Measurements from ENCODE around the gene ARID4A.
A peak's percentile ranks its signal among the peaks of the same experiment; 100 is the strongest.

Gene ARID4A

GRCh38 chr14:58275527-58276190 is 22.7 kb upstream of the ARID4A start:
- H3K4me1 ChIP-seq (ENCODE audit: control insufficient read depth, insufficient read depth, low read depth, low read length): peaks cover 6% of the 10 kb centered on the region
- peaks cover 4% of the 10 kb centered on the region for H3K79me1 ChIP-seq (replicated peaks; ENCODE audit: low read length, poor library complexity, severe bottlenecking)
- no peak overlapping the region for H2AK5ac ChIP-seq (ENCODE audit: low read length, severe bottlenecking)
- no peak overlapping the region for H4K91ac ChIP-seq (ENCODE audit: low read length)
- H3K9me3 ChIP-seq (ENCODE audit: control insufficient read depth, low read length): no peaks in the 10 kb centered on the region
- H2BK120ac ChIP-seq (ENCODE audit: low read depth, low read length): no peak overlapping the region
- H2BK5ac ChIP-seq (ENCODE audit: low read depth, low read length, poor library complexity, severe bottlenecking): no peak overlapping the region
- peaks cover 23 to 79% of the 10 kb centered on the region in 2 experiments for H3K36me3 ChIP-seq (ENCODE audit: control insufficient read depth in 1 of 2, insufficient read depth in 2 of 2, low read depth in 1 of 2, low read length in 2 of 2)
- WGBS: 100% methylated on average over 1 of the region's 2 CpGs
- H3K27ac ChIP-seq (ENCODE audit: low read length, poor library complexity, severe bottlenecking): no peak overlapping the region
- no peak overlapping the region for H3K18ac ChIP-seq (ENCODE audit: low read depth in 1 of 2, low read length in 2 of 2)
- no peak overlapping the region for H2BK15ac ChIP-seq (ENCODE audit: low read depth, poor library complexity, severe bottlenecking)
- DNase-seq: no peak
- H2BK12ac ChIP-seq (ENCODE audit: low read length in 2 of 2): no peak overlapping the region
- H3K9ac ChIP-seq (ENCODE audit: low read length): peak overlapping the region; percentile 11
- no peak overlapping the region for H3K4ac ChIP-seq (ENCODE audit: low read depth in 1 of 2, low read length in 2 of 2)
- no peaks in the 10 kb centered on the region for H3K27me3 ChIP-seq (ENCODE audit: control insufficient read depth in 1 of 2, insufficient read depth in 1 of 2, low read length in 2 of 2)
- no peak overlapping the region for H3K23ac ChIP-seq (ENCODE audit: low read length in 2 of 2)
- H3K4me3 ChIP-seq (ENCODE audit: insufficient read depth in 1 of 2, low read depth in 1 of 2, low read length in 2 of 2): no peak overlapping the region
- H3K4me2 ChIP-seq (ENCODE audit: low read length, poor library complexity, severe bottlenecking): no peak overlapping the region
- no peak overlapping the region for H4K8ac ChIP-seq (ENCODE audit: low read length)
- no peak overlapping the region for H3K14ac ChIP-seq (ENCODE audit: low read length in 2 of 2)
- H2AFZ ChIP-seq (ENCODE audit: low read depth, low read length): no peak overlapping the region

DNA sequence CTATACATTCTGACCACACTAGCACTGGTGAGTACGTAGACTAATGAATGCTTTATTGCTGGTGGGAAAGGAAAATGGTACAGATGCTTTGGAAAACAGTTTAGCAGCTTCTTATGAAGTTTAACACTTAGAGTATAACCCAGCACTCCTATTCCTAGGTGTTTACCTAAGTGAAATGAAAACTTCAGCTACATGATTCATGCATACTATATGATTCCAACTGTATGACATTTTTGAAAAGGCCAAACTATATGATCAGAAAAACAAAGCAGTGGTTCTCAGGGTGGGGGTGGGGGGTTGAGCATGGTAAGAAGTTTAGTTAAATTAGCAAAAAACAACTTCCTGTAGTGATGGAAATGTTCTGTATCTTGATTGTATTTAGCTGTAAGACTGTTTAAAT is 22.1 kb upstream of the ARID4A start:
- Histone ChIP-seq H3K4me3 (ENCODE audit: insufficient read depth in 1 of 2, low read depth in 1 of 2, low read length in 2 of 2) (no peak overlapping the region), H2AFZ (ENCODE audit: low read depth, low read length) (no peak overlapping the region), H3K27ac (ENCODE audit: low read length, poor library complexity, severe bottlenecking) (no peak overlapping the region), H4K8ac (ENCODE audit: low read length) (no peak overlapping the region), H3K9me3 (ENCODE audit: control insufficient read depth, low read length) (no peaks in the 10 kb centered on the region), H3K9ac (ENCODE audit: low read length) (peak overlapping the region; percentile 11), H3K36me3 (ENCODE audit: control insufficient read depth in 1 of 2, insufficient read depth in 2 of 2, low read depth in 1 of 2, low read length in 2 of 2) (peaks cover 23 to 75% of the 10 kb centered on the region in 2 experiments), H2BK120ac (ENCODE audit: low read depth, low read length) (no peak overlapping the region), H3K4me1 (ENCODE audit: control insufficient read depth, insufficient read depth, low read depth, low read length) (peaks cover 6% of the 10 kb centered on the region), H3K18ac (ENCODE audit: low read depth in 1 of 2, low read length in 2 of 2) (no peak overlapping the region), H3K14ac (ENCODE audit: low read length in 2 of 2) (no peak overlapping the region), H2AK5ac (ENCODE audit: low read length, severe bottlenecking) (no peak overlapping the region), H2BK15ac (ENCODE audit: low read depth, poor library complexity, severe bottlenecking) (no peak overlapping the region), H2BK12ac (ENCODE audit: low read length in 2 of 2) (no peak overlapping the region), H3K23ac (ENCODE audit: low read length in 2 of 2) (no peak overlapping the region), H2BK5ac (ENCODE audit: low read depth, low read length, poor library complexity, severe bottlenecking) (no peak overlapping the region), H3K4me2 (ENCODE audit: low read length, poor library complexity, severe bottlenecking) (no peak overlapping the region), H3K4ac (ENCODE audit: low read depth in 1 of 2, low read length in 2 of 2) (no peak overlapping the region), H3K79me1 (replicated peaks; ENCODE audit: low read length, poor library complexity, severe bottlenecking) (peaks cover 4% of the 10 kb centered on the region), H4K91ac (ENCODE audit: low read length) (no peak overlapping the region), H3K27me3 (ENCODE audit: control insufficient read depth in 1 of 2, insufficient read depth in 1 of 2, low read length in 2 of 2) (no peaks in the 10 kb centered on the region)
- no peak for DNase-seq
- no CpG with 5 or more reads among the region's 1 CpG for WGBS

DNA sequence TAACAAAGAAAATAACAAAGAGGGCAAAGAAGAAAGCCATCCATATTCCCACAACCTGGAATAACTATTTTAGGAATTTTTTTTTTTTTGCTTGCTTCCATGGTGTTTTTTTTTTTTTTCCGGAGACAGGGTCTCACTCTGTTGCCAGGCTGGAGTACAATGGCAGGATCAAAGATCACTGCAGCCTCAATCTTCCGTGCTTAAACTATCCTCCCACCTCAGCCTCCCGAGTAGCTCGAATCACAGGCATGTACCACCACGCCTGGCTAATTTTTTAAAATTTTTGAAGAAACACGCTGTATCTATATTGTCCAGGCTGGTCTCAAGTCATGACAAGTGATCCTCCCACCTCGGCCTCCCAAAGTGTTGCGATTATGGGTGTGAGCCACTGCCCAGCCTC is 20.2 kb upstream of the ARID4A start:
- Histone ChIP-seq H3K4ac (ENCODE audit: low read depth in 1 of 2, low read length in 2 of 2) (no peak overlapping the region), H3K27me3 (ENCODE audit: control insufficient read depth in 1 of 2, insufficient read depth in 1 of 2, low read length in 2 of 2) (no peaks in the 10 kb centered on the region), H3K4me3 (ENCODE audit: insufficient read depth in 1 of 2, low read depth in 1 of 2, low read length in 2 of 2) (no peak overlapping the region), H2AFZ (ENCODE audit: low read depth, low read length) (no peak overlapping the region), H3K4me1 (ENCODE audit: control insufficient read depth, insufficient read depth, low read depth, low read length) (peaks cover 9% of the 10 kb centered on the region), H3K36me3 (ENCODE audit: control insufficient read depth in 1 of 2, insufficient read depth in 2 of 2, low read depth in 1 of 2, low read length in 2 of 2) (peaks cover 21 to 62% of the 10 kb centered on the region in 2 experiments), H2BK15ac (ENCODE audit: low read depth, poor library complexity, severe bottlenecking) (no peak overlapping the region), H3K9ac (ENCODE audit: low read length) (no peak overlapping the region), H2BK12ac (ENCODE audit: low read length in 2 of 2) (no peak overlapping the region), H3K27ac (ENCODE audit: low read length, poor library complexity, severe bottlenecking) (no peak overlapping the region), H3K79me1 (replicated peaks; ENCODE audit: low read length, poor library complexity, severe bottlenecking) (peaks cover 2% of the 10 kb centered on the region), H4K91ac (ENCODE audit: low read length) (no peak overlapping the region), H3K14ac (ENCODE audit: low read length in 2 of 2) (no peak overlapping the region), H2BK5ac (ENCODE audit: low read depth, low read length, poor library complexity, severe bottlenecking) (no peak overlapping the region), H2AK5ac (ENCODE audit: low read length, severe bottlenecking) (no peak overlapping the region), H3K9me3 (ENCODE audit: control insufficient read depth, low read length) (no peaks in the 10 kb centered on the region), H4K8ac (ENCODE audit: low read length) (no peak overlapping the region), H2BK120ac (ENCODE audit: low read depth, low read length) (no peak overlapping the region), H3K18ac (ENCODE audit: low read depth in 1 of 2, low read length in 2 of 2) (no peak overlapping the region), H3K23ac (ENCODE audit: low read length in 2 of 2) (no peak overlapping the region), H3K4me2 (ENCODE audit: low read length, poor library complexity, severe bottlenecking) (no peak overlapping the region)
- over 99% methylated on average over 7 of the region's 8 CpGs for WGBS
- DNase-seq: no peak

DNA sequence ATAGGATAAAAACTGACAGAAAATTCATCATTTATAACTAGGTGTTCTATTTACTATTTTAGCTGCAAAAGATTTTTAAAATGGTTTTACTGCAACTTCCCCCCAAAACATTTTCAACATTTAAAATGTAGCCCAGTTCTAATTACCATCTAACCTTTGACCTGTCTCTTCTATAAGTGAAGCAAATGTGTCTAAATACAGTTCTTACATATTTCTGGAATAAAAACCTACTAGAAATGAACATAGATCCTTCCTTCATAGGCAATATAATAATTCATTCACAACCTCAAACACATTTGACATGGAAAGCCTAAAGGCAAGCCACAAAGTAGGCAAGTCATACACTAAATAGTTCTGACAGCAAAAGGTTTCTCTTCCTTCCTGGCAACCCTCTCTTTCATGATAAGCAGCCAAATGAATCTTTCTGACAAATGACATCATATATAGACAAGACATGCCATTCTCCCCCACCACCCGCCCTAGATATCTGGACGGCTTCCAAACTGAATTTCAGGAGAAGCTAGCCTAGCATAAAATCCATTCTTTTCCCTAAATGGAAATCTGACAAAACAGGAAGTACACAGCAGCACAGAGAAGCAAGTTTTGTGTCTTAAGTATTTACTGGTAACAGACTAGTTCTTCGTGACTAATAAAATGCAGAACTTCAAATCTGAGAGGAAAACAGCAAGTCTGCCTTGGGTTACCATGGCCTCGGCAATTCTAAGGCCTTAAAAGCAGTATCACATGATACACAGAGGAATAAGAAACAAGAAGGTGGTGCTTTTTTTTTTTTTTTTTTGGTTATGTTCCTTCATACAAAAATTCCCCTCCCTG is 17.2 kb upstream of the ARID4A start:
- peak overlapping the region; percentile 94 for H3K9ac ChIP-seq (ENCODE audit: low read length)
- peak overlapping the region in 1 of 2 experiments; percentile 19 for H3K4me3 ChIP-seq (ENCODE audit: insufficient read depth in 1 of 2, low read depth in 1 of 2, low read length in 2 of 2)
- peak overlapping the region; percentile 96 for H2AK5ac ChIP-seq (ENCODE audit: low read length, severe bottlenecking)
- H3K4me1 ChIP-seq (ENCODE audit: control insufficient read depth, insufficient read depth, low read depth, low read length): peaks cover 9% of the 10 kb centered on the region
- no peaks in the 10 kb centered on the region for H3K27me3 ChIP-seq (ENCODE audit: control insufficient read depth in 1 of 2, insufficient read depth in 1 of 2, low read length in 2 of 2)
- no peak overlapping the region for H3K4ac ChIP-seq (ENCODE audit: low read depth in 1 of 2, low read length in 2 of 2)
- peak overlapping the region; percentile 96 for H2BK5ac ChIP-seq (ENCODE audit: low read depth, low read length, poor library complexity, severe bottlenecking)
- no peak overlapping the region for H3K23ac ChIP-seq (ENCODE audit: low read length in 2 of 2)
- no peak overlapping the region for H4K8ac ChIP-seq (ENCODE audit: low read length)
- H3K36me3 ChIP-seq (ENCODE audit: control insufficient read depth in 1 of 2, insufficient read depth in 2 of 2, low read depth in 1 of 2, low read length in 2 of 2): peaks cover 18 to 72% of the 10 kb centered on the region in 2 experiments
- no peak overlapping the region for H2AFZ ChIP-seq (ENCODE audit: low read depth, low read length)
- peak overlapping the region; percentile 28 for H3K4me2 ChIP-seq (ENCODE audit: low read length, poor library complexity, severe bottlenecking)
- WGBS: 14% methylated on average over 3 of the region's 4 CpGs
- H4K91ac ChIP-seq (ENCODE audit: low read length): no peak overlapping the region
- H2BK120ac ChIP-seq (ENCODE audit: low read depth, low read length): no peak overlapping the region
- H3K18ac ChIP-seq (ENCODE audit: low read depth in 1 of 2, low read length in 2 of 2): no peak overlapping the region
- DNase-seq: peak; percentile 96
- no peak overlapping the region for H2BK15ac ChIP-seq (ENCODE audit: low read depth, poor library complexity, severe bottlenecking)
- no peaks in the 10 kb centered on the region for H3K9me3 ChIP-seq (ENCODE audit: control insufficient read depth, low read length)
- H2BK12ac ChIP-seq (ENCODE audit: low read length in 2 of 2): no peak overlapping the region
- peaks cover 5% of the 10 kb centered on the region for H3K79me1 ChIP-seq (replicated peaks; ENCODE audit: low read length, poor library complexity, severe bottlenecking)
- H3K27ac ChIP-seq (ENCODE audit: low read length, poor library complexity, severe bottlenecking): peak overlapping the region; percentile 100
- H3K14ac ChIP-seq (ENCODE audit: low read length in 2 of 2): no peak overlapping the region
